ENCODE data around the gene YARS1. TPM values are rescaled to one million over a fixed set of nuclear protein-coding genes. Genes with fewer than 3 reads are reported as not detected.

The YARS1 gene
- total RNA-seq, 1 donor = 199 TPM

- H4K20me1 ChIP-seq (ENCODE audit: insufficient read depth, low read length) = peaks cover 12% of the 10 kb centered on the region
- DNase-seq (ENCODE audit: insufficient read length, low spot score, missing footprints) = no peak
- no peaks in the 10 kb centered on the region for H3K9me3 ChIP-seq (ENCODE audit: low read depth, low read length)
- H2AFZ ChIP-seq (ENCODE audit: low read length) = no peak overlapping the region
- H3K4me3 ChIP-seq (ENCODE audit: insufficient read depth, low read length) = peak overlapping the region; percentile 26
- peak overlapping the region; percentile 91 for H3K4me2 ChIP-seq (ENCODE audit: insufficient read depth, low read length)
- peaks cover 29% of the 10 kb centered on the region for H3K36me3 ChIP-seq (ENCODE audit: insufficient read depth, low read length)
- peaks cover 97% of the 10 kb centered on the region for H3K79me2 ChIP-seq (ENCODE audit: insufficient read depth, low read length)
- no peaks in the 10 kb centered on the region for H3K27me3 ChIP-seq (ENCODE audit: insufficient read depth, low read length)
- H3K4me1 ChIP-seq (ENCODE audit: insufficient read depth, low read length) = peaks cover 18% of the 10 kb centered on the region
- TF ChIP-seq CTCF (IDR thresholded peaks at IDR 0.05; ENCODE audit: extremely low read depth, low read depth, low read length) = no peak
- peak overlapping the region; percentile 32 for H3K27ac ChIP-seq (ENCODE audit: low read depth, low read length)
These were observed 3.0 kb downstream of the YARS1 start for GRCh38 chr1:32813941-32814739.

- Histone ChIP-seq H3K79me2 (ENCODE audit: insufficient read depth, low read length) (peaks cover 97% of the 10 kb centered on the region), H3K36me3 (ENCODE audit: insufficient read depth, low read length) (peaks cover 43% of the 10 kb centered on the region), H3K4me3 (ENCODE audit: insufficient read depth, low read length) (no peak overlapping the region), H3K27ac (ENCODE audit: low read depth, low read length) (no peak overlapping the region), H3K4me1 (ENCODE audit: insufficient read depth, low read length) (peaks cover 12% of the 10 kb centered on the region), H3K9me3 (ENCODE audit: low read depth, low read length) (no peaks in the 10 kb centered on the region), H3K4me2 (ENCODE audit: insufficient read depth, low read length) (no peak overlapping the region), H4K20me1 (ENCODE audit: insufficient read depth, low read length) (peaks cover 12% of the 10 kb centered on the region), H2AFZ (ENCODE audit: low read length) (no peak overlapping the region), H3K27me3 (ENCODE audit: insufficient read depth, low read length) (no peaks in the 10 kb centered on the region)
- DNase-seq (ENCODE audit: insufficient read length, low spot score, missing footprints) = no peak
- no peak for TF ChIP-seq CTCF (IDR thresholded peaks at IDR 0.05; ENCODE audit: extremely low read depth, low read depth, low read length)
These were observed 5.2 kb downstream of the YARS1 start for GRCh38 chr1:32811917-32812316.

- TF ChIP-seq CTCF (IDR thresholded peaks at IDR 0.05; ENCODE audit: extremely low read depth, low read depth, low read length) = no peak
- Histone ChIP-seq H3K4me1 (ENCODE audit: insufficient read depth, low read length) (peaks cover 12% of the 10 kb centered on the region), H4K20me1 (ENCODE audit: insufficient read depth, low read length) (peaks cover 12% of the 10 kb centered on the region), H3K4me2 (ENCODE audit: insufficient read depth, low read length) (no peak overlapping the region), H3K36me3 (ENCODE audit: insufficient read depth, low read length) (peaks cover 50% of the 10 kb centered on the region), H3K79me2 (ENCODE audit: insufficient read depth, low read length) (peaks cover 97% of the 10 kb centered on the region), H3K27me3 (ENCODE audit: insufficient read depth, low read length) (no peaks in the 10 kb centered on the region), H2AFZ (ENCODE audit: low read length) (no peak overlapping the region), H3K27ac (ENCODE audit: low read depth, low read length) (no peak overlapping the region), H3K9me3 (ENCODE audit: low read depth, low read length) (no peaks in the 10 kb centered on the region), H3K4me3 (ENCODE audit: insufficient read depth, low read length) (no peak overlapping the region)
- DNase-seq (ENCODE audit: insufficient read length, low spot score, missing footprints) = no peak
These were observed 5.9 kb downstream of the YARS1 start for GRCh38 chr1:32811265-32811664.

GRCh38 chr1:32810358-32810757 lies 6.8 kb downstream of the YARS1 start:
- no peak for TF ChIP-seq CTCF (IDR thresholded peaks at IDR 0.05; ENCODE audit: extremely low read depth, low read depth, low read length)
- Histone ChIP-seq H3K4me1 (ENCODE audit: insufficient read depth, low read length) (peaks cover 9% of the 10 kb centered on the region), H4K20me1 (ENCODE audit: insufficient read depth, low read length) (peaks cover 12% of the 10 kb centered on the region), H3K27ac (ENCODE audit: low read depth, low read length) (no peak overlapping the region), H3K27me3 (ENCODE audit: insufficient read depth, low read length) (no peaks in the 10 kb centered on the region), H3K9me3 (ENCODE audit: low read depth, low read length) (no peaks in the 10 kb centered on the region), H3K79me2 (ENCODE audit: insufficient read depth, low read length) (peaks cover 91% of the 10 kb centered on the region), H3K36me3 (ENCODE audit: insufficient read depth, low read length) (peaks cover 55% of the 10 kb centered on the region), H2AFZ (ENCODE audit: low read length) (no peak overlapping the region), H3K4me2 (ENCODE audit: insufficient read depth, low read length) (no peak overlapping the region), H3K4me3 (ENCODE audit: insufficient read depth, low read length) (no peak overlapping the region)
- no peak for DNase-seq (ENCODE audit: insufficient read length, low spot score, missing footprints)

Measured in osteoblast (primary cell).